Testis (tissue), 3 donors: Measurements from ENCODE around the gene TNFRSF11A. TPM values are rescaled to one million over a fixed set of nuclear protein-coding genes. Genes with fewer than 3 reads are reported as not detected.

ENCODE experiments used
- DNase-seq: peaks from one replicate; pipeline ENCODE4 v3.0.0-alpha.2; 2019
- H3K27ac ChIP-seq, 2 donors: fragments of 200-600 bp; sonication (generic); one replicate each; pipeline ENCODE4 v1.5.1; 2019
- H3K27me3 ChIP-seq: fragments of 200-600 bp; sonication (generic); one replicate; pipeline ENCODE4 v1.5.1; 2019
- H3K36me3 ChIP-seq: fragments of 200-600 bp; sonication (generic); one replicate; pipeline ENCODE4 v1.5.1; 2017; ENCODE audit warnings: low read depth; ENCODE audit errors: missing control alignments
- H3K4me1 ChIP-seq: fragments of 200-600 bp; sonication (generic); one replicate; pipeline ENCODE4 v1.5.1; 2019
- H3K4me3 ChIP-seq, 2 donors: fragments of 200-600 bp; sonication (generic); one replicate each; pipeline ENCODE4 v1.5.1; 2017 to 2019
- H3K9me3 ChIP-seq: fragments of 200-600 bp; sonication (generic); one replicate; pipeline ENCODE4 v1.5.1; 2017
- CTCF ChIP-seq, 3 experiments: fragments of 450-650 bp in 2 of 3; fragments of 200-600 bp in 1 of 3; sonication (generic) in 1 of 3; IDR thresholded peaks; one replicate each; pipeline ENCODE4 v1.5.1; 2016 to 2019; ENCODE audit warnings: antibody characterized with exemption in 3 of 3, mild to moderate bottlenecking in 2 of 3, moderate library complexity in 1 of 3
- POLR2A ChIP-seq: fragments of 450-650 bp; IDR thresholded peaks from one replicate; pipeline ENCODE4 v1.6.1; 2017; ENCODE audit warnings: antibody characterized with exemption, mild to moderate bottlenecking, moderate library complexity
- WGBS, 2 donors: methylation state at CpG; one replicate each; pipeline ENCODE4 v1.1.5; 2018; 5-methylcytosine and 5-hydroxymethylcytosine counted together
- intact Hi-C: fragments of 100-400 bp; cut with DNase I; formaldehyde crosslinking; loops from one replicate; pipeline ENCODE4 v1.15.1; 2023; ENCODE audit warnings: low total_unique reads
- polyA plus RNA-seq: library from polyadenylated mRNA; stranded (reverse); fragments of 350-450 nt; fragmentation: Illumina TruSeq; extraction: RNeasy Lipid Tissue Mini Kit (QIAGEN cat#74804); gene quantifications from one replicate; pipeline ENCODE4 v1.2.3, GENCODE V29; 2014; ENCODE audit warnings: low read depth, low replicate concordance; ENCODE audit not compliant: insufficient read depth
- total RNA-seq, 2 donors: library from RNA; depleted of rRNA; stranded (reverse); fragments of >200 nt; gene quantifications; one replicate each; pipeline ENCODE4 v1.2.3, GENCODE V29; 2016

Gene TNFRSF11A
- total and polyA plus RNA-seq, 3 donors from 2014 or later, result 2.4 to 3.3 (median 3.0) TPM

GRCh38 chr18:62432176-62432575, 107.1 kb downstream of the TNFRSF11A start:
- no peaks in the 10 kb centered on the region for H3K9me3 ChIP-seq
- no peaks in the 10 kb centered on the region for H3K27me3 ChIP-seq
- H3K27ac ChIP-seq, result no peak overlapping the region
- no peaks in the 10 kb centered on the region for H3K36me3 ChIP-seq
- 76 to 88% methylated on average over 4 of the region's 4 CpGs for WGBS, 2 donors
- no peak for TF ChIP-seq CTCF (IDR thresholded peaks at IDR 0.05)
- TF ChIP-seq POLR2A, result no peak
- no peak overlapping the region for H3K4me3 ChIP-seq
- DNase-seq, result no peak
- intact Hi-C loops, result no loop called here
- H3K4me1 ChIP-seq, result peaks cover 2% of the 10 kb centered on the region

GRCh38 chr18:62434798-62435197, 109.7 kb downstream of the TNFRSF11A start:
- WGBS, 2 donors, result 69 to 83% methylated on average over 4 of the region's 4 CpGs

GRCh38 chr18:62435435-62436031, 110.4 kb downstream of the TNFRSF11A start:
- no peaks in the 10 kb centered on the region for H3K27me3 ChIP-seq
- H3K27ac ChIP-seq, result no peak overlapping the region
- TF ChIP-seq POLR2A (no peak), CTCF (IDR thresholded peaks at IDR 0.05) (no peak)
- peaks cover 15% of the 10 kb centered on the region for H3K4me1 ChIP-seq
- no peak overlapping the region for H3K4me3 ChIP-seq
- no peaks in the 10 kb centered on the region for H3K36me3 ChIP-seq
- DNase-seq, result no peak
- H3K9me3 ChIP-seq, result no peaks in the 10 kb centered on the region
- WGBS, 2 donors, result 61 to 68% methylated on average over 11 of the region's 11 CpGs
- intact Hi-C loops, result no loop called here

More at GRCh38 chr18:62434798-62435197, 109.7 kb downstream of the TNFRSF11A start:
- H3K9me3 ChIP-seq, result no peaks in the 10 kb centered on the region
- H3K27ac ChIP-seq, result no peak overlapping the region
- no peak for DNase-seq
- H3K4me1 ChIP-seq, result peaks cover 15% of the 10 kb centered on the region
- TF ChIP-seq POLR2A, result no peak
- no peak for TF ChIP-seq CTCF (IDR thresholded peaks at IDR 0.05)
- H3K27me3 ChIP-seq, result no peaks in the 10 kb centered on the region
- H3K36me3 ChIP-seq, result no peaks in the 10 kb centered on the region
- intact Hi-C loops, result no loop called here
- H3K4me3 ChIP-seq, result no peak overlapping the region

- Histone ChIP-seq H3K36me3 (no peaks in the 10 kb centered on the region), H3K4me1 (peaks cover 15% of the 10 kb centered on the region), H3K9me3 (no peaks in the 10 kb centered on the region), H3K27me3 (no peaks in the 10 kb centered on the region), H3K4me3 (no peak overlapping the region), H3K27ac (peak overlapping the region in 1 of 2 donors; percentile 32)
- 64 to 75% methylated on average over 7 of the region's 7 CpGs for WGBS, 2 donors
- no peak for TF ChIP-seq POLR2A
- TF ChIP-seq CTCF (IDR thresholded peaks at IDR 0.05), result no peak
- peak; percentile 25 for DNase-seq
- intact Hi-C loops, result no loop called here
These were observed 111.6 kb downstream of the TNFRSF11A start for GRCh38 chr18:62436636-62437234.
